Heart left ventricle (tissue), 13 donors: ENCODE measurements around the gene NLRP1.

Experiments used
- POLR2A ChIP-seq, 2 donors: fragments of 450-650 bp; IDR thresholded peaks; one replicate each; pipeline ENCODE4 v1.6.1; 2017; ENCODE audit warnings: antibody characterized with exemption in 2 of 2, mild to moderate bottlenecking in 2 of 2, moderate library complexity in 2 of 2
- TF ChIP-seq, protein P1 (sequence below), 12 donors: fragments of 200-600 bp; sonication (generic) in 4 of 12; IDR thresholded peaks; one replicate each; pipeline versions ENCODE4 v1.5.0 to v1.8.0; 2018 to 2022; ENCODE audit warnings: antibody characterized with exemption in 12 of 12, mild to moderate bottlenecking in 5 of 12
- donor health status: ischemic (EF 13 %, LVEDD 7.1; RV severe dilation, severe dysfunction).
- donor health status: DM: no; HTN: yes; CAD: no.
- donor health status: DM: no; HTN: no; CAD: no.
- donor health status: ischemic (EF 25% LVEDD 6.9; RV normal size, moderate dysfunction).
- donor health status: ischemic (EF 25% LVEDD 5.7; RV mildly dilated, moderate dysfunction).
- donor health status: ischemic (EF 35%, LVEDD 5.7; RV mildly dilated, moderate dysfunction).
- donor health status: nonischemic (EF 11% LVEDD 7.7; RV severe dilation, severe dysfunction).
- donor health status: DM: yes; HTN: yes; CAD: no.
- donor health status: PGD.
- donor health status: ischemic (EF 29% LVEDD 5.4; RV normal size, mild dysfunction).
- donor health status: nonischemic (EF 23%, LVEDD 6.1; RV moderate dilation, normal function).

DNA sequence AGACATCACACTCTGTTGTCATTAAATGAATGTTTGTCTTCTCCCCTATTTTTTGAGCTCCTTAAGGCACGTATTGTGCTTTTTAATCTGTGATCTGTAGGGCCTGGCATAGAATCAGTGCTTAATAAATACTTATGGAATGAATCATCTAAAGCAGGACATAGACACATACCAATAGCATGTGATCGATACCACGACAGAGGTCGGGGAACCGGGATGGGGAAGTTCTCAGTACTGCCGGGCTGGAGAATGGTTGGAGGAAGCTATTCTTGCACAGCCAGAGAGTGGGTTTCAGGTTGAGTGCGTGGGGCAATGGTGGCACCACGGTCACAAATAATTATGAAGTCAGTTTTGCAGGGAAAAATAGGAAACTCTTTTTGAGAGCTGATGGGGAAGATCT is 26.8 kb downstream of the NLRP1 start:
- no peak for TF ChIP-seq POLR2A (IDR thresholded peaks at IDR 0.05)
- TF ChIP-seq, protein P1, sequence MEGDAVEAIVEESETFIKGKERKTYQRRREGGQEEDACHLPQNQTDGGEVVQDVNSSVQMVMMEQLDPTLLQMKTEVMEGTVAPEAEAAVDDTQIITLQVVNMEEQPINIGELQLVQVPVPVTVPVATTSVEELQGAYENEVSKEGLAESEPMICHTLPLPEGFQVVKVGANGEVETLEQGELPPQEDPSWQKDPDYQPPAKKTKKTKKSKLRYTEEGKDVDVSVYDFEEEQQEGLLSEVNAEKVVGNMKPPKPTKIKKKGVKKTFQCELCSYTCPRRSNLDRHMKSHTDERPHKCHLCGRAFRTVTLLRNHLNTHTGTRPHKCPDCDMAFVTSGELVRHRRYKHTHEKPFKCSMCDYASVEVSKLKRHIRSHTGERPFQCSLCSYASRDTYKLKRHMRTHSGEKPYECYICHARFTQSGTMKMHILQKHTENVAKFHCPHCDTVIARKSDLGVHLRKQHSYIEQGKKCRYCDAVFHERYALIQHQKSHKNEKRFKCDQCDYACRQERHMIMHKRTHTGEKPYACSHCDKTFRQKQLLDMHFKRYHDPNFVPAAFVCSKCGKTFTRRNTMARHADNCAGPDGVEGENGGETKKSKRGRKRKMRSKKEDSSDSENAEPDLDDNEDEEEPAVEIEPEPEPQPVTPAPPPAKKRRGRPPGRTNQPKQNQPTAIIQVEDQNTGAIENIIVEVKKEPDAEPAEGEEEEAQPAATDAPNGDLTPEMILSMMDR (IDR thresholded peaks at IDR 0.05), result no peak
